GOT3 (cell line): ENCODE results near the gene POLH.
"Not testable (repeated sequence)": the region's sequence is repeated elsewhere in the genome, so short reads cannot be mapped to it uniquely, and the experiment has no call there.

Experiments
- DNase-seq: peaks from one replicate; lab custom pipeline; 2025; ENCODE audit warnings: mixed read lengths; lab: John Stamatoyannopoulos, UW

Gene POLH

GRCh38 chr6:43630980-43631619 lies 55.1 kb downstream of the POLH start:
- DNase-seq, result no peak

GRCh38 chr6:43633002-43633401 lies 57.0 kb downstream of the POLH start:
- DNase-seq, result not testable (repeated sequence)

GRCh38 chr6:43634702-43635303 lies 58.8 kb downstream of the POLH start:
- DNase-seq, result no peak

GRCh38 chr6:43635387-43636307 lies 59.7 kb downstream of the POLH start, which contains the start of gene MAD2L1BP:
MAD2L1BP (plus strand) TSS chr6:43635840; CDS start chr6:43635876, 36 bp downstream.
- peak; percentile 17 for DNase-seq

- no peak for DNase-seq
Measured at GRCh38 chr6:43636308-43636659, 60.3 kb downstream of the POLH start.

GRCh38 chr6:43639984-43640800 lies 64.2 kb downstream of the POLH start:
- DNase-seq, result no peak

GRCh38 chr6:43644940-43645612 lies 69.1 kb downstream of the POLH start, which contains the start of gene RSPH9:
RSPH9 (plus strand) TSS chr6:43645036; CDS start chr6:43645099, 63 bp downstream.
- no peak for DNase-seq

GRCh38 chr6:43645613-43645964 lies 69.6 kb downstream of the POLH start:
- no peak for DNase-seq

- DNase-seq, result no peak
Measured at GRCh38 chr6:43647613-43648012, 71.6 kb downstream of the POLH start.

GRCh38 chr6:43648248-43648647 lies 72.3 kb downstream of the POLH start:
- no peak for DNase-seq

GRCh38 chr6:43652822-43653221 lies 76.8 kb downstream of the POLH start:
- not testable (repeated sequence) for DNase-seq

GRCh38 chr6:43657221-43657802 lies 81.3 kb downstream of the POLH start:
- no peak for DNase-seq

- DNase-seq, result no peak
Measured at GRCh38 chr6:43658161-43658560, 82.2 kb downstream of the POLH start.

GRCh38 chr6:43662948-43663347 lies 87.0 kb downstream of the POLH start:
- not testable (repeated sequence) for DNase-seq
